LNCaP clone FGC (cell line): ENCODE data around the gene ZKSCAN3.
A peak's percentile ranks its signal among the peaks of the same experiment; 100 is the strongest.

ENCODE experiments used
- DNase-seq: peaks from one replicate; pipeline ENCODE4 v3.0.0-alpha.2; 2011; ENCODE audit warnings: low read depth
- H3K4me3 ChIP-seq: 2 replicates; pipeline ENCODE4 v1.5.1; 2011; ENCODE audit warnings: mild to moderate bottlenecking, low read depth, low read length, control low read depth
- CTCF ChIP-seq: IDR thresholded peaks from 2 replicates; pipeline ENCODE4 v1.5.1; 2012; ENCODE audit warnings: mild to moderate bottlenecking; ENCODE audit not compliant: control insufficient read depth, insufficient read depth; ENCODE audit errors: extremely low read depth

ZKSCAN3 gene

DNA sequence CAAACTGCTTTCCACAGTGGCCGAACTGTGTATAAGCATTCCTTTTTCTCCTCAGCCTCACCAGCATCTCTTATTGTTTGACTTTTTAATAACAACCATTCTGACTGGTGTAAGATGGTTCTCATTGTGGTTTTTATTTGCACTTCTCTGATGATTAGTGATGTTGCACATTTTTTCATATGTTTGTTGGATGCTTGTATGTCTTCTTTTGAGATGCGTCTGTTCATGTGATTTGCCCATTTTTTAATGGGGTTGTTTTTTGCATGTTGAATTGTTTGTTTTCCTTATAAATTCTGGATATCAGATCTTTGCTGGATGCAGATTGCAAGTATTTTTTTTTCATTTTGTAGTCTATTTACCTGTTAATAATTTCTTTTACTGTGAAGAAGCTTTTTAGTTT, 61.0 kb downstream of the ZKSCAN3 start:
- no peak for TF ChIP-seq CTCF
- no peak overlapping the region for H3K4me3 ChIP-seq
- DNase-seq: no peak

DNA sequence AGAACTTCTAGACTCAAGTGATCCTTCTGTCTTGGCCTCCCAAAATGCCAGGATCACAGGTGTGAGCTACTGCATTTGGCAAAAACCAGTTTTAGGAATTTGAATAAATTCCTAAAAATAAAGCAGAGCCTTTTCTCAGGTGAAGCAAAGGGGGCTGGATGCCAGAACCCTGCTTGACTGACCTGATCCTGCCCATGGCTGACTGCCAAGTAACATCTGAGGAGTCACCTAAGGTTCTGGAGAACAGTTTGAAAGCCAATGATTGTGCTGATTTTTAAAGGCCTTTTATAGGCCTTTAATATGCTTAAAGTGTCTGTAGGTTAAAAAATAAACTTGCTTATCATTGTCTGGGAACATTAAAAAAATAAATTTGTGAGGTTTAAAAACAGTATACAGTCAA, 63.9 kb downstream of the ZKSCAN3 start:
- H3K4me3 ChIP-seq: no peak overlapping the region
- DNase-seq: peak; percentile 79
- no peak for TF ChIP-seq CTCF
